ENCODE results near the gene EXO1.
"Not testable (repeated sequence)": the region's sequence is repeated elsewhere in the genome, so short reads cannot be mapped to it uniquely, and the experiment has no call there.

EXO1 gene

DNA sequence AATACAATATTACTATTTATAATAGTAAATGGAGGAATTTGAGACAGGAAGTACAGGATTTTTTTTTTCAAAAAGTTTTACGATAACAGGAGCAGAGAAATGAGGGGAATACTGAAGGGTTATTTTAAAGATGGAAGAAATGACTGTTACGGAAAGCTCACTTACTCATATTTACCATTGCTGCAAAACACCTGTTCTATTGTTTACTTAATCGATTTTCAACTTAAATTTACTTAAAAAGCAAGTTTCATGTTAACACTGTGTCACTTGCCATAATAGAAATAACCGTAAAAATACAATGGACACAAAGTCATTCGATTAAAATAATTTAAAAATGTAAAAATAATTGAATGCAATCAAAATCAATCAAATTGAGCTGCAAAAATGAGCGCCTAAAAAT is 3.4 kb upstream of the EXO1 start:
- Mint-ChIP-seq H3K9me3 (no peaks in the 10 kb centered on the region), H3K4me3 (no peak overlapping the region), H3K27ac (no peak overlapping the region), H3K4me1 (ENCODE audit: low read depth) (peaks cover 28% of the 10 kb centered on the region), H3K27me3 (ENCODE audit: low read depth) (peaks cover 10% of the 10 kb centered on the region), H3K36me3 (ENCODE audit: low read depth) (peaks cover 7% of the 10 kb centered on the region)

DNA sequence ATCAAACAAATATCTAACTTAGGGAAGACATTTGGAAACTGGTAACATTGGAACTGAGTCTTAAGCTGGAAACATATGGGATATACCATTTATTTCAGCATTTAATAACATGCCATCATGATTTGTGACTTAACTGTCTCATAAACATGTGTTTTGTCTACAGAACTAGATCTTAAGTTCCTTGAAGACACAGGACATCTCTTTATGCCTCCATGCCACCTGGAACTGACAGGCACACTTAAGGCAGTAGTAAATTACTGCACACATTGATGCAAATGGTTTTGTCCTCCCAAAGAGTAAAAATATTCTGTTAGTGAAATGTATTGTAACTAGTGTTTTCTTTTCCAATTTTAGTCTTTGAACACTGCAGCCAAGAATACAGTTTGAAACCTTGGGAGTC is 1.6 kb upstream of the EXO1 start:
- Mint-ChIP-seq H3K4me3 (no peak overlapping the region), H3K9me3 (no peaks in the 10 kb centered on the region), H3K4me1 (ENCODE audit: low read depth) (peaks cover 24% of the 10 kb centered on the region), H3K27me3 (ENCODE audit: low read depth) (peaks cover 10% of the 10 kb centered on the region), H3K36me3 (ENCODE audit: low read depth) (peaks cover 10% of the 10 kb centered on the region), H3K27ac (no peak overlapping the region)

DNA sequence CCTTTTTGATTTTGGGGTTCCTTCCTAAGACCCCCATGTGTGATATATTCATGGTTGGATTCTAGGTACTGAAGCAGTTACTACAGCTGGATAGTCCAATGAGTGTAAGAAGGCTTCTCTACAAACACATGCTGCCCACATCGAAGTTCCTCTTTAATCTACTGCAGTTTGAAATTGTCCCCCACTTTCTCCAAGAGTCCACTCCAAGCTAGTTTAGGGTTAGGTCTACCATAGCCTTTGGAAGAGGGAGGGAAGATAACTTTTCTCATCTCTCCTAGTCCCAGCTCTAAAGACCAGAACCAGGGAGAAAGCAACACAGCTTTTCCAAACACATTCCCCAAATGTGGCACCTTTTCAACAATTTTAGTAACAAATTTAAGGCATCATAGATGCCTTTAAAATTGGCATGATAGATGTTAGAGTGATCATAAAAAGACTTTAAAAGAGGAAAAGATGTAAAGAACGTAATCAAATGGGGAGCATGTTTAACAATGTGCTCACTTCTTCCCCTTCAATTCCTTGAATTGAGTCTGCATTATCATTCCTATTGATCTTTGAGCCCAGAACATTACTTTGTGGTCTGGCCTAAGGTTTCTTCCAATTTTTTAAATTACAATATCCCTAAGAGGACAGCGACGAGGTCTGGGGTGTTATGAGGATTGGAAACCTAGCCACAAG is 1.0 kb upstream of the EXO1 start:
- Mint-ChIP-seq H3K27ac (peak overlapping the region; percentile 100), H3K27me3 (ENCODE audit: low read depth) (peaks cover 6% of the 10 kb centered on the region), H3K4me1 (ENCODE audit: low read depth) (peaks cover 24% of the 10 kb centered on the region), H3K9me3 (no peaks in the 10 kb centered on the region), H3K4me3 (peak overlapping the region; percentile 96), H3K36me3 (ENCODE audit: low read depth) (peaks cover 10% of the 10 kb centered on the region)

DNA sequence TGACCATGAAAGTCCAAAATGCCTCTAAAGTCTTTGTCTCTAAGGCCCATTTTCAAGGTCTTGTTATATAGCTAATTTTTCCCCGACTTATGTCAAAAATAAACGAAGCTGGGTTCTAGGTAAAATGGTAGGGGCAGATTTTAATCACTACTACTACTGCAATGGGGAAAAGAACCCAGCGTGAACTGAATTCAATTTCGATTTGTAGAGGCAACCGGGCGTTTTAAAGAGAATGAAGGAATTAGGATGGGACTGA is 536 bp upstream of the EXO1 start:
- Mint-ChIP-seq H3K9me3 (no peaks in the 10 kb centered on the region), H3K4me1 (ENCODE audit: low read depth) (peaks cover 24% of the 10 kb centered on the region), H3K27me3 (ENCODE audit: low read depth) (peaks cover 6% of the 10 kb centered on the region), H3K36me3 (ENCODE audit: low read depth) (peaks cover 10% of the 10 kb centered on the region), H3K27ac (peak overlapping the region; percentile 100), H3K4me3 (peak overlapping the region; percentile 96)

DNA sequence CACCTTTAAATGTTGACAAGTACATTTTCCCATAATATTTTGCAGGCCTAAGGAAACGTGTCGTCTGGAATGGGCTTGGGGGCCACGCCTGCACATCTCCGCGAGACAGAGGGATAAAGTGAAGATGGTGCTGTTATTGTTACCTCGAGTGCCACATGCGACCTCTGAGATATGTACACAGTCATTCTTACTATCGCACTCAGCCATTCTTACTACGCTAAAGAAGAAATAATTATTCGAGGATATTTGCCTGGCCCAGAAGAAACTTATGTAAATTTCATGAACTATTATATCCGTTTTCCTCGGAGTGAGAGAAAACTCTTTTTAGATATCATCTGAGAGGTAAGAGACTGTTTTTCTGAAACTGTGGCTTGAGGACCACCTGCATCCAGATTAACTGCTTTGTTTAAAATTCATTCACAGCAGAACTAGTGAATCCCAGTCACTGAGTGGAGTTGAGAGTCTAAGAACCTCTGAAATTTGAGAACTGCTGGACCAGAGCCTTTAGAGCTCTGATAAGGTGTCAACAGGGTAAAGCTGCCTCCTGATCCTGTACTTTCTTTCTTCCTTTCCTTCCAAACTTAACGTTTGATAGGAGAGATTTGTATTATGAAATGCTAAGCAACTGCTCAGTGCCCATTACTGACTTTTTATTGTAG is 811 bp downstream of the EXO1 start:
- no peaks in the 10 kb centered on the region for H3K9me3 Mint-ChIP-seq
- H3K4me1 Mint-ChIP-seq (ENCODE audit: low read depth) = peaks cover 24% of the 10 kb centered on the region
- peaks cover 17% of the 10 kb centered on the region for H3K36me3 Mint-ChIP-seq (ENCODE audit: low read depth)
- H3K27me3 Mint-ChIP-seq (ENCODE audit: low read depth) = peaks cover 2% of the 10 kb centered on the region
- peak overlapping the region; percentile 100 for H3K27ac Mint-ChIP-seq
- peak overlapping the region; percentile 96 for H3K4me3 Mint-ChIP-seq

DNA sequence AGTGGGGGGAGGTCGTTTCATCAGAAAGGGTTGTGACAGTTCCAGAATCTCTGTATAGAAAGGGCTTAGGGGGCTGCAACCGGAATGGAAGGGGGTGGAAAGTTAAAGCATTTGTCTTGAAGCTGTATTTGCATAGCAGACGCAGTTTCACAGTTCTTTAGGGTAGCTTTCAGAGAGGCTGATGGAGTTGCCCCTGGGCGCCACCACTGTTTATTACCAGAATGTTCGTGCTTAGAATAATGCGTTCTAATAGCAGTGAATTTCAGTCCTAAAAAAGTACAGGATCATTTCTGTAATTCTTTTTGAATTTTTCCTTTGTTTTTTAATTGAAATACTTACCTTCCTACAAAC is 1.3 kb downstream of the EXO1 start:
- Mint-ChIP-seq H3K9me3 (no peaks in the 10 kb centered on the region), H3K4me1 (ENCODE audit: low read depth) (peaks cover 24% of the 10 kb centered on the region), H3K36me3 (ENCODE audit: low read depth) (peaks cover 18% of the 10 kb centered on the region), H3K27ac (peak overlapping the region; percentile 100), H3K27me3 (ENCODE audit: low read depth) (no peaks in the 10 kb centered on the region), H3K4me3 (peak overlapping the region; percentile 96)

DNA sequence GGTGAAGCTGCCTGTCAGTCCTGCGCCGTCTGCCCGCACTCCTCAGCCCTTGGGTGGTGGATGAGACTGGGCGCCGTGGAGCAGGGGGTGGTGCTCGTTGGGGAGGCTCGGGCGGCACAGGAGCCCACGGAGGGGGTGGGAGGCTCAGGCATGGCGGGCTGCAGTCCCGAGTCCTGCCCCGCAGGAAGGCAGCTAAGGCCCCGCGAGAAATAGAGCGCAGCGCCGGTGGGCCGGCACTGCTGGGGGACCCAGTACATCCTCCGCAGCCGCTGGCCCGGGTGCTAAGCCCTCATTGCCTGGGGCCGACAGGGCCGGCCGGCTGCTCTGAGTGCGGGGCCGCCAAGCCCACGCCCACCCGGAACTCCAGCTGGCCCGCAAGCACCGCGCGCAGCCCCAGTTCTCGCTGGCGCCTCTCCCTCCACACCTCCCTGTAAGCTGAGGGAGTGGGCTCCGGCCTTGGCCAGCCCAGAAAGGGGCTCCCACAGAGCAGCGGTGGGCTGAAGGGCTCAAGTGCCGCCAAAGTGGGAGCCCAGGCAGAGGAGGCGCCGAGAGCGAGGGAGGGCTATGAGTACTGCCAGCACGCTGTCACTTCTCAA is 7.6 kb downstream of the EXO1 start:
- H3K4me3 Mint-ChIP-seq; H3K27ac Mint-ChIP-seq; H3K9me3 Mint-ChIP-seq; H3K27me3 Mint-ChIP-seq (ENCODE audit: low read depth); H3K4me1 Mint-ChIP-seq (ENCODE audit: low read depth): not testable (repeated sequence)
- peaks cover 25% of the 10 kb centered on the region for H3K36me3 Mint-ChIP-seq (ENCODE audit: low read depth)

DNA sequence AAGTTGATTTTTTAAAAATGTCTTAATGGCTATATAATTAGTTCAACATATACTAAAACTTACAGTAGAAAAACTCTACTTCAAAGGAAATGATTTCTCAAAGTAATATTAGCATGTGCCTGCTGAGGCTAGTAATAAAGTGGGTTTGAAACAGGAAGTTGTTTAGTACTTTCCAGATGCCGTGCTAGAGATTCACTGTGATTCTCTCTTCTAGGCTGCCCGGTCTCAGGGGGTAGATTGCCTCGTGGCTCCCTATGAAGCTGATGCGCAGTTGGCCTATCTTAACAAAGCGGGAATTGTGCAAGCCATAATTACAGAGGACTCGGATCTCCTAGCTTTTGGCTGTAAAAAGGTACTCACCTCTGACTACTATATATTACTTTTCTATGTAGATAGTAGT is 9.1 kb downstream of the EXO1 start:
- Mint-ChIP-seq H3K4me3 (no peak overlapping the region), H3K9me3 (no peaks in the 10 kb centered on the region), H3K27ac (no peak overlapping the region), H3K36me3 (ENCODE audit: low read depth) (peaks cover 26% of the 10 kb centered on the region), H3K4me1 (ENCODE audit: low read depth) (peaks cover 4% of the 10 kb centered on the region), H3K27me3 (ENCODE audit: low read depth) (no peaks in the 10 kb centered on the region)

DNA sequence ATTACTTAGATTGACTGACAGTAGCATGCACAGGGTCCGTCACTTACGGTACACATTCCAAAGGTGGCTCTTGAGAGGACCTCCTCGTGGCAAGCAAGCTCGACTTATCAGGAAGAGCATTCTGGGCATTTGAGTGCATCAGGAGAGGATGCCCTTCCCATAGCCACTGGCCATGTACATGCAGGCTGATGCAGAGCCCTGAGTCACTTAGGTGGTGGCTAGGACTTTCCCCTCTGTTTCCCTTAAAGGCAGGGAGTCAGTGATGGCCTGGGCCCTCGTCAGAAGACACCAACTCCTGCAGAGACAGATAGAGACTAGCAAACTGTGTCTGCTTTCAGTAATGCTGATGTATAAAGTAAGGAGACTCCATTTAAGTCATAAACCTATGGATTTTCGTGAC is 12.9 kb downstream of the EXO1 start:
- no peaks in the 10 kb centered on the region for H3K9me3 Mint-ChIP-seq

DNA sequence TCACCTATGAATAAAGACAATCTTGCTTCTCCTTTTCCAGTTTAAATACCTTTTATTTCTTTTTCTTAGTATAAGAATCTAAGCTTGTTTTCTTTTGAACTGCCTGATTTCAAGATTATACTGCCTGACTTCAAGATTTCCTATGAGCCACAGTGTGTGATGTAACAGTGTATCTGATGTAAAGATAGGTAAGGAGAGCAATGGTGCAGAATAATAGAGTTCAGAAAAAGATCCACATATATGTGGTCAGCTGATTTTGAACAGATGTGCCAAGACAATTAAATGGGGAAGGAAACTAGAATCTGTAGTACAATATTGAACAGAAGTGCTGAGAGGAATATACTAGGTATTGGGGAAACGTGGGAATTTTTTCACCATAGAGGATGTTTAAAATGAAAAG is 21.0 kb downstream of the EXO1 start:
- no peak overlapping the region for H3K27ac Mint-ChIP-seq
- H3K9me3 Mint-ChIP-seq = no peaks in the 10 kb centered on the region
- peaks cover 32% of the 10 kb centered on the region for H3K36me3 Mint-ChIP-seq (ENCODE audit: low read depth)
- H3K27me3 Mint-ChIP-seq (ENCODE audit: low read depth) = no peaks in the 10 kb centered on the region
- no peak overlapping the region for H3K4me3 Mint-ChIP-seq
- H3K4me1 Mint-ChIP-seq (ENCODE audit: low read depth) = peaks cover 5% of the 10 kb centered on the region

More for the DNA sequence above, 12.9 kb downstream of the EXO1 start:
- Mint-ChIP-seq H3K27ac (no peak overlapping the region), H3K4me3 (no peak overlapping the region), H3K4me1 (ENCODE audit: low read depth) (peaks cover 4% of the 10 kb centered on the region), H3K27me3 (ENCODE audit: low read depth) (no peaks in the 10 kb centered on the region), H3K36me3 (ENCODE audit: low read depth) (peaks cover 22% of the 10 kb centered on the region)

DNA sequence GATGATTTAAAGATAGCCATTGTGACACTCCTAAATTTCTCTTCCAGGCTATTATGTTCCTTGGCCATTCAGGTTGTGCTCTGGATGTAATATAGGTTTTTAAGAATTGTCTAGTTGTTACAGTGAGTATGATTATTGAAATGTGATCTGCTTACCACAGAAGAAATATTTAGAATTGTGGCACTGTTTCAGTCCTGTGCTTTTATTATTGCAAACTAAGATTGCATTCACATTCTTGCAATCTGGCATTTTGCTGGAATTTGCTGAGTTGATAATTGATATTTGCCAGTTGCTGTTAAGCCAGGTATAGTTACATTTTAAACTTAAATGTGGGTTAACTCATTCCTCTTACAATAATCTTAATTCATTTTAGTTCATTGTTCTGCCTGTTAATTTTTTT is 22.3 kb downstream of the EXO1 start:
- Mint-ChIP-seq H3K4me3 (no peak overlapping the region), H3K36me3 (ENCODE audit: low read depth) (peaks cover 28% of the 10 kb centered on the region), H3K27ac (no peak overlapping the region), H3K9me3 (no peaks in the 10 kb centered on the region), H3K4me1 (ENCODE audit: low read depth) (peaks cover 5% of the 10 kb centered on the region), H3K27me3 (ENCODE audit: low read depth) (no peaks in the 10 kb centered on the region)

DNA sequence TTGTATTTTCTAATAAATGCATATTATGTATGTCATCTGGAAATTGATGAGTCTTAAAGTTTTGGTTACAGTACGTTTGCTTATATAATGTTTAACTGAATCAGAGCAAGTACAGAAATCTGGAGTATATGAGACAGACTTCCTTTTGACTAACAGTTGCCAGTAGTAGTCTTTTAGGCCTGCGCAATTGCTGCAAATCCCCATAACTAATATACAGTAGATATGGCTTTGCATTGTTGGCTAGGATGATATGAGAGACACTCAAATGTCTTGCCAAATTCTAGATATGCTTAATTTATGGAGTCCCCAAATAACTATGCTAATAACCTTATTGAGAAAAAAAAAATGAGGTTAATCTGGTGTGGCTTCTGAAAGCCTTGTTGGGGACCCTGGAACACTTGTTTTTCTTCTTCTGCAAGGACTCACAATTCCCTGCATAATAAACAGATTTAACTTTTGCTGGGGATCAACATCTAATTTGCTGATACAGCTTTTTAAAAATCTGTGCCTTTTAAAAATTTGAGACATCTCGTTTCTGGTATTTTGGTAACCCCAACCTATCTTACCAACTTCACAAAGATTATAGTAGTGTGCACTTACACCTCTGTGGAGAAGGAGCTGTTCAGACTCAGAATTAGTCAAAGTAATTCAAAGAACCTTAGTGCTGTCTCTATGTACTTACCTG is 22.9 kb downstream of the EXO1 start:
- Mint-ChIP-seq H3K27ac (no peak overlapping the region), H3K4me3 (no peak overlapping the region), H3K4me1 (ENCODE audit: low read depth) (peaks cover 5% of the 10 kb centered on the region), H3K36me3 (ENCODE audit: low read depth) (peaks cover 26% of the 10 kb centered on the region), H3K27me3 (ENCODE audit: low read depth) (no peaks in the 10 kb centered on the region), H3K9me3 (no peaks in the 10 kb centered on the region)

DNA sequence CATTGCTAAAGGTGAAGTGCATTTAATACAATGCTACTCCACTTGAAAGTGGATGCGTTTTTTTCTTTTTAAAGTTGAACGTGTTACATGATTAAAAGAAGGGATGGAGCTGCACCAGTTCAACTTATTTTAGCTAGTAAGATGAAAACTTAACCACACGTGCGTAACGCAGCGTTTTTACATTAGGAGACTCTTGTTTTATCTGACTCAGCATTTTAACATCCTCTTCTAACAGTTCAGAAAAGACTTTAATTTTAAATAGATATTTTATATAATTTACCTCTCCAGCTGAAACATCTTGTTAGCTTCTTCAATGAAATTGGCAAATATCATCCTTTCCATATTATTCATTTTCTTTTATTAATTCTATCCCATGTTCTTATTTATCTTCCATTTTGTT is 33.4 kb downstream of the EXO1 start:
- H3K36me3 Mint-ChIP-seq (ENCODE audit: low read depth) = peaks cover 33% of the 10 kb centered on the region
- no peak overlapping the region for H3K27ac Mint-ChIP-seq
- H3K4me1 Mint-ChIP-seq (ENCODE audit: low read depth) = no peaks in the 10 kb centered on the region
- H3K27me3 Mint-ChIP-seq (ENCODE audit: low read depth) = no peaks in the 10 kb centered on the region
- H3K9me3 Mint-ChIP-seq = no peaks in the 10 kb centered on the region
- no peak overlapping the region for H3K4me3 Mint-ChIP-seq

DNA sequence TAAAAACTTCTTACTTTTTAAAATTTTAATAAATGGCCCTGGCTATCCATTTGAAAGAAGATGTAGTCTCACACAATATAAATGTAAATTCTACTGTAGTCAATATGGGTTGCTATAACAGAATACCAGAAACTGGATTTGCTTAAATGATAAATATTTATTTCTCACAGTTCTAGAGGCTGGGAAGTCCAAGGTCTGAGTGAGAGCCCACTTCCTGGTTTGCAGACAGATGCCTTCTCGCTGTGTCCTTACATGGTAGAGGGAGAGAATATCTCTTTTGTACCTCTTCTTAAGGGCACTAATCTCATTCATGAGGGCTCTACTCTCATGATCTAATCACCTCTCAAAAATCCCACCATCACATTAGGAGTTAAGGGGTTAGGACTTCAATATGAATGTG is 35.2 kb downstream of the EXO1 start:
- Mint-ChIP-seq H3K9me3 (no peaks in the 10 kb centered on the region), H3K36me3 (ENCODE audit: low read depth) (peaks cover 37% of the 10 kb centered on the region), H3K27ac (no peak overlapping the region), H3K4me3 (no peak overlapping the region), H3K4me1 (ENCODE audit: low read depth) (no peaks in the 10 kb centered on the region), H3K27me3 (ENCODE audit: low read depth) (no peaks in the 10 kb centered on the region)

DNA sequence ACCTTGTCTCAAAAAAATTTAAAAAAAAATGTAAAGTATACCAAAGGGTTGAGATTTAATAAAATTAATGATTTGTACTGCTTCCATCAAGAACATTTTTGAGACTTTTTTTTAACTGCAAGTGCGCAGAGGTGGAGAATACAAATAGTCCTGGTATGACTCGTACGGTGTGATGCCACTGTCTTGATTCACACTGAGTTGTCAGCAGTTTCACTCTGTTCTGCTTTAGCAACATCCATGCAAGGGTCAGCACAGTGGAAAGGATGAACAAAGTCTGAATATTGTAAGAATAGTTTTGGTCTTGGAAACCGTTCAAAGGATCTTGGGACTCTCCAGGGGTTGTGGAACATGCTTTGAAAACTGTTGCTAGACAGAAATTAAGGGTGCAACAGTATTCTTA is 40.2 kb downstream of the EXO1 start:
- Mint-ChIP-seq H3K4me1 (ENCODE audit: low read depth) (no peaks in the 10 kb centered on the region), H3K36me3 (ENCODE audit: low read depth) (peaks cover 30% of the 10 kb centered on the region), H3K4me3 (no peak overlapping the region), H3K27ac (no peak overlapping the region), H3K9me3 (no peaks in the 10 kb centered on the region), H3K27me3 (ENCODE audit: low read depth) (no peaks in the 10 kb centered on the region)
